ACC112 (cell line): ENCODE measurements around the gene RHCE.
"Not testable (repeated sequence)": the region's sequence is repeated elsewhere in the genome, so short reads cannot be mapped to it uniquely, and the experiment has no call there.

Source experiments
- H2AFZ ChIP-seq: fragments of 200-600 bp; sonication (generic); one replicate; pipeline ENCODE4 v1.6.0; 2017; ENCODE audit warnings: antibody characterized with exemption, low read length; ENCODE audit not compliant: unreplicated experiment
- H3K27ac ChIP-seq: fragments of 200-600 bp; sonication (generic); 2 replicates; pipeline ENCODE4 v1.5.1; 2014; ENCODE audit warnings: low read depth, mild to moderate bottlenecking, antibody characterized with exemption, low read length, moderate library complexity
- H3K27me3 ChIP-seq: fragments of 200-600 bp; sonication (generic); 2 replicates; pipeline ENCODE4 v1.6.1; 2014; ENCODE audit warnings: mild to moderate bottlenecking, antibody characterized with exemption, low read length, moderate library complexity, mixed read lengths; ENCODE audit not compliant: insufficient read depth
- H3K36me3 ChIP-seq: fragments of 200-600 bp; sonication (generic); 2 replicates; pipeline ENCODE4 v1.6.1; 2016; ENCODE audit warnings: mild to moderate bottlenecking, antibody characterized with exemption, low read length, moderate library complexity, mixed read lengths; ENCODE audit not compliant: insufficient read depth
- H3K4me1 ChIP-seq: fragments of 200-600 bp; sonication (generic); one replicate; pipeline ENCODE4 v1.6.1; 2016; ENCODE audit warnings: low read length, mixed read lengths; ENCODE audit not compliant: insufficient read depth, unreplicated experiment, control insufficient read depth
- H3K4me3 ChIP-seq: fragments of 200-600 bp; sonication (generic); 2 replicates; pipeline ENCODE4 v1.5.1; 2014; ENCODE audit warnings: mild to moderate bottlenecking, low read depth, low read length
- H3K79me2 ChIP-seq: fragments of 200-600 bp; sonication (generic); one replicate; pipeline ENCODE4 v1.6.0; 2016; ENCODE audit warnings: low read length; ENCODE audit not compliant: control insufficient read depth, unreplicated experiment, insufficient read depth

The RHCE gene

DNA sequence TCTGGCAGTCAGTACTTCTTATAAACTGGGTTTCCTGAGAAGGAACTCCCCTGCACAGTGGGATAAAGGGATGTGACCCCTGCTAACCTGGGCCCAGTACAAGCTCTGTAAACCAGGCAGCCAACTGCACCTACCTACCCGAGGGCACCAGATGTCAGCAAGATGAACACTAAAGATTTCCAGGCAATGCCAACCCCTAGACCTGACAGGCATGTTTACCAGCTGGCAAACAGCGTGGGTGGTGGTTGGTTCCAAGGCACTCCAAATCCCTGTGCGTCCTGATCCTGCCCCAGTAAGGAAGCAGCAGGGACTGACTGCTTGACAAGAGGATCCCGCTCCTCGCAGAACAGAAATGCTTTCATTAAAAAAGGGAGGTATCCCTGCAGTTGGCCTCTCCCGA is 2.6 kb upstream of the RHCE start:
- H3K4me3 ChIP-seq, H3K27me3 ChIP-seq, H3K36me3 ChIP-seq, H3K27ac ChIP-seq, H3K79me2 ChIP-seq, H3K4me1 ChIP-seq, H2AFZ ChIP-seq: not testable (repeated sequence)

DNA sequence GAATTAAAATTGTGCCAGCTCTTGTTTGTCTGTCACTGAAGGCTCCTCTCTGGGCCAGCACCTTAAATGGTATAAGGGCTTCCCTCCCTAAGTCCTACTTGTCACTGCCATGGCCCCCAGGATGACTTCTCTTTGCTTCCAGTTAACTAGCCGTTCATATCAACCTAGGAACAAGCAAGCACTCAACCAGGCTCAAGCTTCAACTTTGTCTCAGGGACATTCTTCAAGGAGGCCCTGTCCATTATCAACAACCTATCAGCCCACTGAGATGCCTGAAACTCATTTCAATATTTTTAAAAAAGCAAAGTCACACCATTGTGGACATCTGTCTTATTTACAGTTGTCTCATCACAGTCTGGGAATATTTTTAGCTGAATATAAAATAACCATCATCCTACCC is 1.3 kb downstream of the RHCE start:
- H3K27ac ChIP-seq, H3K79me2 ChIP-seq, H3K27me3 ChIP-seq, H3K4me1 ChIP-seq, H2AFZ ChIP-seq, H3K36me3 ChIP-seq, H3K4me3 ChIP-seq: not testable (repeated sequence)

DNA sequence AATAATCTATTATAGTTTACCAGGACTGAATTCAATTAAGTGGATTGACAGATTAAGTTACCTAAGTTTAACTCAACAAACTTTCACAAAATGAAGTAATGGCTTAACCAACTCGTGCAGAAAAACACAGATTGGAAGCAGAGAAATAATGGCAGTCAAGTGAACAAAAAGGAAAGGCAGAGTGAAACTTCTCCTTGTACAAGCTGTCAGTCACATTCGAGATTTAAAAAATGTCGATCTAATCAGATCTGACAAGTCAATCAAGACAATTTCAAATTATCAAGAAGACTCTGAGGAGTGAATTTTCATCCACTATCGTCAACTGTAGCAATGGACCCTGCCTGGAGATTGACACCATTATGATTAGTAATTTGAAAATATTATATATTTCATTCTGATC is 3.3 kb downstream of the RHCE start:
- not testable (repeated sequence) for H3K4me1 ChIP-seq, H3K4me3 ChIP-seq, H3K36me3 ChIP-seq, H3K27me3 ChIP-seq, H2AFZ ChIP-seq, H3K79me2 ChIP-seq, H3K27ac ChIP-seq

DNA sequence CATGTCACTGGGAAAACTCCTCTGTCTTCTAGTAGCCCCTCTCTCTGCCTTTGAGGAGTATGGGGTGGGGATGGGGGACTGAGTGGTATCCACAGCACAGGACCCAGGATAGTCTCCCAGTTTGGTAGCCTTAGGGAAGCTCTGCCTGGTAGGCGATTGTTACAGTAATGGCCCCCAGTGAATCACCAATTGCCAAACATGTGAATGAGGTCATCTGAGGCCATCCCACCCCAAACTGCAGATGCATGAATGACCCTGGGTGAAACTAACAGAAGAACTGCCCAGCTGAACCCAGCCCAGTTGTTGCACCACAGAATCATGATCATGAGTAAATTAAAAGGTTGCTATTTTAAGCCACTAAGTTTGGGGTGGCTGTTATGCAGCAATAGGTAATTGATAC is 6.0 kb downstream of the RHCE start:
- not testable (repeated sequence) for H3K4me3 ChIP-seq

DNA sequence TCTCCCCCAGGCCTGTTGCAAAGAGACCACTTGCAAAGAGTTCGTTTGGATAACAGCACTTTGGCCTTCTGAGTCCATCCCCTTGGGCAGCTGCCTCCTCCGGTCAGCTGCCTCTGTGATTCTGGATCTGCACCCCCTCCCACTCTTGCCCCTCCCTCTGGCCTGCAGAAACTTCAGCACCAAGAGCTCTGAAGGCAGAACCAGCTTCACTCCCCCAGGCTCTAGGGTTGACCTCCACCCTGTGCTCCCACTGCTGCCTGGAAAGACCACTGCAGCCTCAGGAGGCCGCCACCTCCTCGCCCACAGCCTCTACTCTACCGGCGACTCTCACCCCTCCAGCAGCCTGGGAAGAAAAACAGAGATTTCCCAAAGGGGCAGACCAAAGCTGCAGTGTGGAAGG is 6.5 kb downstream of the RHCE start:
- not testable (repeated sequence) for H3K27me3 ChIP-seq, H3K4me3 ChIP-seq, H3K79me2 ChIP-seq, H3K36me3 ChIP-seq, H3K4me1 ChIP-seq, H3K27ac ChIP-seq, H2AFZ ChIP-seq

More for the DNA sequence above, 6.0 kb downstream of the RHCE start:
- not testable (repeated sequence) for H2AFZ ChIP-seq, H3K27me3 ChIP-seq, H3K36me3 ChIP-seq, H3K27ac ChIP-seq, H3K4me1 ChIP-seq, H3K79me2 ChIP-seq

DNA sequence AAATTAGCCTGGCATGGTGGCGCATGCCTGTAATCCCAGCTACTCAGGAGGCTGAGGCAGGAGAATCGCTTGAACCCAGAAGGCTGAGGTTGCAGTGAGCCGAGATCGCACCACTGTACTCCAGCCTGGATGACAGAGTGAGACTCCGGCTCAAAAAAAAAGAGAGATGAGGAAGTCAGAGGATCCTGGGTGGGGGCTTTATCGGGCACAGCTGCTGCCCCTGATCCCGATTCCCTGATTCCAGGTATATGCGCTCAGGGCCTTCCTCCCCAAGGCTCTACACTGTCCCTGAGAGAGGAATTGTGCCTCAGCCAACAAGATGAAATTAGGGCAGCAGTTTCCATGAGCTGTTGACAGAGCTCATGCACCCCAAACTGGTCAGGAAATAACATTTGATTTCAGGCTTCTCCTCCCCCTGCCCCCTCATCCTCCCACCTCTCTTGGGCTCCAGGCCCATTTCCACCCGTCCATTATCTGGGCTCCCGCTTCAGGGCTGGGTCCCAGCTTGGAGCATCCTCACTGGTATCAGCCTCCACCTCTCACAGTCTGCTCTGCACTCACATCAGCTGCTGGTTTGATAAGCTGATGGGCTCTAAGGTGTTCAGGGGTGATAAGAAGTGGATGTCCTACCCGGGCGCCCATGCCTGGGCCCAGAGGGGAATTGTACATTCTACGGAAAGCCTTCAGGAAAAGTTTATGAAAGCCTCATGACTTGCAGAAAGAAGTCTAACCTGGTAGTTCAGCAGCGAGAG is 7.6 kb downstream of the RHCE start:
- H3K27ac ChIP-seq, H2AFZ ChIP-seq, H3K27me3 ChIP-seq, H3K79me2 ChIP-seq, H3K36me3 ChIP-seq, H3K4me1 ChIP-seq, H3K4me3 ChIP-seq: not testable (repeated sequence)

DNA sequence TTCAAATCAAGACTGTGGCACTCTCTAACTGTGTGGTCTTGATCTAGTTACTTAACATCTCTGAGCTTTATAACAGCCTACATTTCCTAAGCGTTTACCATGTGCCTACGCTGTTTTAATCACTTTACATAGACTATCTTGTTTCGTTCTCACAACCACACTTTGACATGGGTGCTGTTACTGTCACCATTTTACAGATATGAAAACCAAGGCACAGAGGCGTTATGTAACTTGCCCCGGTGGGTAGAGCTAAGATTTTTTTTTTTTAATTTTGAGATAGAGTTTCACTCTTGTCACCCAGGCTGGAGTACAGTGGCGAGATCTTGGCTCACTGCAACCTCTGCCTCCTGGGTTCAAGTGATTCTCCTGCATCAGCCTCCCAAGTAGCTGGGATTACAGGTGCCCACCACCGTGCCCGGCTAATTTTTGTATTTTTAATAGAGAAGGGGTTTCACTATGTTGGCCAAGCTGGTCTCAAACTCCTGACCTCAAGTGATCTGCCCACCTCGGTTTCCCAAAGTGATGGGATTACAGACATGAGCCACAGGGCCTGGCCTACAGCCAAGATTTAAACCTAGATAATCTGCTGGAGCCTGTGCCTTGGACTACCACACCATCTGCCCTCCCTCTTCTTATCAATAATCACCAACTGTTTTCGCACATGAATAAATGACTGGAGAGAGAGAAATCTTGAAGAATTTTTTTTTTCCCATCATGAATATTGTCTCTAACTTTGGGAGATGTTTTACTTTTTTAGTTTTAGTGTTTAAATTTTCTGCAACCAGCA is 10.8 kb downstream of the RHCE start:
- not testable (repeated sequence) for H3K4me3 ChIP-seq, H3K36me3 ChIP-seq, H3K27me3 ChIP-seq, H3K4me1 ChIP-seq, H3K27ac ChIP-seq, H3K79me2 ChIP-seq, H2AFZ ChIP-seq

DNA sequence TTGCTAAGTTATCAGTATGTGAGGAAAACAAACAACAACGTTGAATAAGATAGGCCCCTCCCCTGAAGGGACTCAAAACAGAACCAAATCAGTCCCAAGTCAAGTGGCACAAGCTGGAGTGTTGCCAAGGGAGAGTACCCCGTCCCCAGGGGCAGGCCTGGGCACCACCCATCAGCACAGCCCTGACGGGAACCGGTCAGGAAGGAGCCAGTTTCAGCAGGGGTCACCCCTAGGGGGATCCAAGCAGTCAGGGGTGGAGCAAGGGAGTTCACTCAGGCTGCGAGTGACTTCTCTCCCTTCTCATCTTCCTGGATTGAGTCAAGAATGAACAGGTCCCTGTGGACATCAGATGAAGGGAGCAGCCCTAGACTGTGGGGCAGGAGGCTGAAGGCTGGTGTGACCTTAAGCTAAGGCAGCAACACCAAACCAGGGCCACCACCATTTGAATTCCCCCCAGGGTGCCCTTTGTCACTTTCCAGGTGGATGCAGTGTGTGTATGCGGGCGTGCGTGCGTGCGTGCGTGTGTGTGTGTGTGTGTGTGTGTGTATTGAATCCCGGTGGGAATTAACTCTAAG is 14.8 kb downstream of the RHCE start:
- H2AFZ ChIP-seq, H3K4me1 ChIP-seq, H3K27me3 ChIP-seq, H3K27ac ChIP-seq, H3K4me3 ChIP-seq, H3K36me3 ChIP-seq, H3K79me2 ChIP-seq: not testable (repeated sequence)

DNA sequence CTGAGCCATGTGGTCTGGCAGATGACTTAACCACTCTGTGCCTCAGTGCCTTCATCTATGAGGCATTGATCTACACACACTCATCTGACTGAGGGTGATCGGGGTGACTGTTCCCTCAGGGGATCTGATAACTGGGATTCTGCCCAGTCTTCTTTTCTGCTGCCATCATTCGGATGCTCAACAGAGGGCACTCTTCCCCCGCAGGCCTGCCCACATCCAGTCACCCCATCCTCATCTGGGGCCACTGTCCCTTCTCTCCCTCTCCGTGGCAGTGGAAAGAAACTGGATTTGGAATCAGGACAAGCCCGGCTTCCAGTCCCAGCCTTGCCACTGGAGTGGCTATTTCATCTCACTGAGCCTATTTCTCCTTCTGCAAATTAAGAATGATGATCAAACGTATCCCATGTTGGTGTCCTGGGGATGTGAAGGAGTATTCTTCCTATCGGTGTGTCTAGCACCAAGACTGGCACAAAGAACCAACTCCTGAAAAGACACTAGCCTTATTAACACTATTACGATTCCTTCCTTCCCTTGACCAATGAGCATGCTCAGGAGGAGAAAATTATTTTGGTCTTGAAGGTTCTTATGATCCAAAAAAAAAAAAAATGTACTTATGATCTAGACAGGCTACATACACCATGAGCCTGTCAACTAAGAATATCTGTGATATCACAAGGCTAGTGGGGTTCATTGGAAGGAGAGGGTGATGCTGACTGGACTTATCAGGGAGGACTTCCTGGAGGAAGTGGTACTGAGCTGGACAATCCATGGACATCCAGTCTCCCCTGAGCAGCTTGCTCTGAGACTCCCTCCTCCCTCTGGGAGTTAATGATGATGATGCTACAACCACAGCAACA is 17.4 kb downstream of the RHCE start:
- H3K4me1 ChIP-seq, H2AFZ ChIP-seq, H3K4me3 ChIP-seq, H3K27ac ChIP-seq, H3K79me2 ChIP-seq, H3K27me3 ChIP-seq, H3K36me3 ChIP-seq: not testable (repeated sequence)

DNA sequence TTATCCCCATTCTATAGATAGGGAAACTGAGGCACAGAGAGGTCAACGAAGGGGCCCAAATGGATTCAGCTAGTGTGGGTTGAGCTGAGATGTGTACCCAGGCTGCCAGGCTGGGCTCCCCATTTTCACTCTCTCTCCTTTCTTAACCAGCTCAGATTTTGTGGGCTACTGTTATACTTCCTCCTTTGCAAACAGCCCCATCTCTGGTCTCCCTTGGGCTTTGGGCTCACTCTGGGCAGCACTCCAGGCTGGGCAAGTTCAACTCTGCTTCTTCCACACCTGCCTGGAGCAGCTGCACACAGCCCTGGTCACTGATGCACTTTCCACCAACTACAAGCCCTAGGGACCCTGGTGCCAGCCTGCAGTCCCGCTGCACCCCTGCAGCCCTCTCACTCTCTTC is 22.5 kb downstream of the RHCE start:
- H3K79me2 ChIP-seq, H3K27ac ChIP-seq: not testable (repeated sequence)

More for the DNA sequence above, 22.5 kb downstream of the RHCE start:
- H3K4me3 ChIP-seq, H2AFZ ChIP-seq, H3K4me1 ChIP-seq, H3K36me3 ChIP-seq, H3K27me3 ChIP-seq: not testable (repeated sequence)
